Measurements from ENCODE around the gene MYO1B.
A peak's percentile ranks its signal among the peaks of the same experiment; 100 is the strongest.

Gene MYO1B

DNA sequence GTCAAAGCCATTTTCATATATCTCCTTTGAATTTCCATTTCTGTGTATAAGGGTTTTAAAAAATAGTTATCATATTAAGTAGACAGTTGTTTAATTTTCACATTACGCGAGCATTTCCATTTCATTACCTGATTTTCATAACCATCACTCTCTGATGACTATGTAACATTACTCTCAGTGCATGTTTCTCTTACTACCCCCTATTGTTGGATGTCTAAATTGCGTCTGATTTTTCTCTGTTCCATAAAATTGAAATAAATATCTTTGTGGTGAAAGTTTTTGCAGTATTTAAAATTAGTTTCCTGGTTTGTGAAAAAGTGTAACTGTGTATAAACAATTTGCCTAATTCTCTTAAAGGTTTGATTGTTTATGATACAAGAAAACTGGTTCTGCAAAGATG is 123.8 kb downstream of the MYO1B start:
- DNase-seq = peak; percentile 4

DNA sequence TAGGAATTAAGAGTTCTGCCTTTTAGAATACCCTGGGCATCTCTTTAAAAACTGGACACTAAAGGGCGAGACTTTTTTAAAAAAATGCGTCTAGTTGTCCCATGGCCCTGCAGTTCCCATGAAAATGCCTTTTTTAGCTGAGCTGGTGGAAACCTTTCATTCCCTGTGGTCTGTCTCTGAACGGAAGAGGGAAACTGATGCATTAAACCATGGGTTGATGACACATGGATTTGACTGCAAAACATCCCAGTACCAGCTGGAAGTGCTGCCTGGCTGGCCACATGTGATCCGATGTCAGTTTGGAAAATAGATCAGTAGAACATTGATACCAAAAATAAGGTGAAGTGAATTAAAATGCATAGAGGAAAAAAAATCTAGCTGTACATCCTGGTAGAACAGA is 129.2 kb downstream of the MYO1B start:
- DNase-seq = no peak

GRCh38 chr2:191374939-191375338 is 129.7 kb downstream of the MYO1B start:
- no peak for DNase-seq

DNA sequence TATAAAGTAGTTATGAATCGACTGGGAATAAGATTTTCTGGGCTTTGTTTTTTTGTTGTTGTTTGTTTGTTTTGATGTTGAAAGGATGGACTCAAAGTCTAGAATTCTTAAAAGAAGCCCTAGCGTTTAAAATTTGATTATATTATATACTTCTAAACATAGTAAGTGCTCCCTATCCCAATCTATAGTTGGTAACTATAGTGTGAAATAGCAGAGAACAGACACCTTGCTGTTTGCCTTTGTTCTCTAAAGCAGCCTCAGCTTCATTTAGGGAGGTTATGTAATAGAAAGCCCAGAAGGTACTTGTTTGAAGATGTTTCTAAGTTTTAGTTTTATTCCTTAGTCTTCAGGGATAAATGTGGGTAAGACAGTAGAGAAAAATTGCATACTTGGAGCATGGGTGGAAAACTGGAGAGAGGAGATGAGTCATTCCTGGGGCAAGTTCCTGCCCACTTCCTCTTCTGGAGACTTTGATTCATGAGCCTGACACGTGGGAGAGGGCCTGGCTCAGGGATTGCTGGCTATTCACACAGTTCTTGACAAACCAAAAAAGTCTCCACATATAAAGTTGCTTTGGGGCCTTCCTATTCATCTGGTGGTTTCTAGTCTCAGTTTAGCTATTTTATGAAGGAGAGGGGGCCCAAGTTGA is 131.9 kb downstream of the MYO1B start:
- peak; percentile 45 for DNase-seq

- no peak for DNase-seq
Measured at GRCh38 chr2:191379375-191379774, 134.2 kb downstream of the MYO1B start.

GRCh38 chr2:191382801-191383200 is 137.6 kb downstream of the MYO1B start:
- no peak for DNase-seq

DNA sequence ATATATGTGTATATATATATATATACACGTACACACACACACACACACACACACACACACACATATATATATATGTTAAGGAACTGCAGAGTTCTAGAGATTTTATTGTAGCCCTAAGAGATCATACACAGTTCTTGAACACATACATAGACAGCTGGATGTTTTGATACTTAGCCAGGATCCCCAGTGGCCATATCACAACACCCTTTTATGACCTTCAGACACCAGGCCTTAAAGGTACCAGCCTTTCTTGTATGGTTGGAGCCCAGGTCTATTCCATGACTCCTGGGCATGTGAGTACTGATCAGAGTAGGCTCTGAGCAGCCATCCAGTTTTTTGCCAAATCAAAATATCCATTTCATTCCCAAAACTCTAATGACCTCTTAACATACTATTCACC is 138.3 kb downstream of the MYO1B start:
- no peak for DNase-seq

GRCh38 chr2:191384829-191385228 is 139.6 kb downstream of the MYO1B start:
- DNase-seq = no peak

GRCh38 chr2:191385416-191386160 is 140.4 kb downstream of the MYO1B start:
- DNase-seq = peak; percentile 15

DNA sequence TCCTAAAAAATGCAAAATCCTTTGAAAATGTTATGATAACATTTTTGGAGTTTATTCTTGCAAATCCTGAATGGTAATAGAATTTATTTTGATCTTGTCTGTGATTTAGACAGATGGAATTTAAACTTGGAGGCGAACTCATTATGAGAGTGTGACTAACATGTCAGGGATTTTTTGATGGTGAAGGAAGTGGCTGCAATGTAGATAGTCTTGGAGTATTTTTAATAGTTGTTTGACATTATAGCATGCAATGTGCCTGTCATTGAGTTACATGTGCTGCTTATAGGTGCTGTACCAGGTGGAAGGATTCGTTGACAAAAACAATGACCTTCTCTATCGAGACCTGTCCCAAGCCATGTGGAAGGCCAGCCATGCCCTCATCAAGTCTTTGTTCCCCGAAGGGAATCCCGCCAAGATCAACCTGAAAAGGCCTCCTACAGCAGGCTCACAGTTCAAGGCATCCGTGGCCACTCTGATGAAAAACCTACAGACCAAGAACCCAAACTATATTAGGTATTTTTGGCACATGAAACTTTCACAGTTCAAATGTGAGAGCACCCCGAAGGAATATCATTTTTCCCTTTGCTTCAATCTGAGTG is 141.8 kb downstream of the MYO1B start:
- DNase-seq = peak; percentile 9

GRCh38 chr2:191389288-191389687 is 144.1 kb downstream of the MYO1B start:
- no peak for DNase-seq

- DNase-seq = no peak
Measured at GRCh38 chr2:191391171-191391570, 146.0 kb downstream of the MYO1B start.

- no peak for DNase-seq
Measured at GRCh38 chr2:191394043-191394442, 148.8 kb downstream of the MYO1B start.

DNA sequence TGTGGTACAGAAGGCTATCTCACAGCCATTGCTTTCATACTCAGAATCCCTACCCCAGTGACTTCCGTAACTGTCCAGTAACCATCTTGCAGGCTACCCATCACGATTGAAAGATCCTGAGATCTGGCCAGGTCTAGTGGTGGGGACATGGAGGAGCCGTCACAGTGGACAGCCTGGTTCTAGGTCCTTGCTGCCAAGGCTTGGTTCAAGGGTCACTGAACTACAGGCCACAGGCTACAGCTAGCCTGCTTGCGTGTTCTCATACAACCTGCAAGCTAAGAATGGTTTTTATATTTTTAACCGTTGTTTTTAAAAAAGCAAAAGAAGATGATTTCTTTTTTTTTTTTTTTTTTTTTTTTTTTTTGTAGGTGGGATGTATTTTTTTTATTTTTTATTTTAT is 151.6 kb downstream of the MYO1B start:
- DNase-seq = no peak

DNA sequence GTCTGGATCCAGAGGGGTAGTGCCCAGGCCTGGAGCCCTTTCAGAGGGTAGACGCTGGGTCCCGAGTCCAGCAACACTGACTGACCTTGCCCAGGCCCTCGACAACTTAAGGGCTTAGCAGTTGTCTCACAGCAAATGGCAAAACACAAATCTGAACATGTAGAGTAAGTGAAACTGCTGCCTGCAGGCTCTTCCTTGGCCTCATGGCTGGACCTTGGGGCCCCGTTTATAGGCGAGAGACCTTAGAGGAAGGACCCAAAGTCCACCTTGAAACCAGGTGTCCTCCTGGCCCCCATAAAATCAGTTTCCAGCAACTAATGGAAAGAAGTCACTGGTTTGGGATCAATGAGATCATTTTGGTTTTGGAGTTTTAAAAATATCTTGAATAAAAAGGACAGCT is 154.4 kb downstream of the MYO1B start:
- DNase-seq = no peak

DNA sequence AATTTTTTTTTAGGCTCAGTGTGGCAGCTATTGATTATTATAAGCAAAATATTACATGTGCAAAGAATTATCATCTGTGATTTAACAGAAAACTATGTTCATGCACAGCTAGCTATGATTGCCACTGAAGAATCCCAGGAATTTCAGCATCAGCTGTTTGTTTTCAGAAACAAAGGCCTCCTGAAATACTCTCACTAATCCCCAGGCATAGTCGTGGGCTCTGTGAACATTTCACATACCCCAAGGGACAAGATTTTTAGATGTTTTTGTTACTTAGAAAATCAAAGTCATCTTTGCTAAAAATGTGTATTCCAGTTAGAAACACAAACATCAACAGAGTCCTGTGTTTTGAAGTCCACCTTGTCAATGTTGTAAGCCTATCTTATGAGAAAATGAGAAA is 156.1 kb downstream of the MYO1B start:
- DNase-seq = no peak

DNA sequence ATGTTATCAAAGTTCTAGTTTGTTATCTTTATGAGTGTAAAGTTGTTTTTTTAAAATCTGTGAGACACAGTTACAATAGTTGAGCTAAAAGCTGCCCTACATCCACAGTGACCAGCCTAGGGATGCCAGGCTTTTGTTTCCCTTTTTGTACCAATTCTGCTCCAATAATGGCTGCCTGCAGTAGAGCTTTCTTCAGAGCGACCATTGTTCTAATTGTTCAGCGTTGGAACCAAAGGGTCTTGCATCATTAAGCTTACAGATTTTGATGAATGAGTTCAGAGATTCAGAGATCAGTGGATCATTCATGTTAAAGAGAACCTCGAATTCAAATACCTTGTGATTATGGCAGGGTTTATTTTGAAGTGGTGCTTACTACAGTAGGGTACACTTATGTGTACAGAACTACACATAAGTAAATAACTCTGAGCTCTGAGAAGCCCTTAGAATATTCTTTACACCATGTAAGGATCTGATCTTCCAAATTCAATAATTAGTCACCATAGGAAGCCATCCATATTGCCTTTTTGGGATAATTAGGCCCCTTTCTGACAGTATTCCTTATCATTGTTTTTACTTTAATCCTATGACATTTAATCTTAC is 157.9 kb downstream of the MYO1B start:
- no peak for DNase-seq

DNA sequence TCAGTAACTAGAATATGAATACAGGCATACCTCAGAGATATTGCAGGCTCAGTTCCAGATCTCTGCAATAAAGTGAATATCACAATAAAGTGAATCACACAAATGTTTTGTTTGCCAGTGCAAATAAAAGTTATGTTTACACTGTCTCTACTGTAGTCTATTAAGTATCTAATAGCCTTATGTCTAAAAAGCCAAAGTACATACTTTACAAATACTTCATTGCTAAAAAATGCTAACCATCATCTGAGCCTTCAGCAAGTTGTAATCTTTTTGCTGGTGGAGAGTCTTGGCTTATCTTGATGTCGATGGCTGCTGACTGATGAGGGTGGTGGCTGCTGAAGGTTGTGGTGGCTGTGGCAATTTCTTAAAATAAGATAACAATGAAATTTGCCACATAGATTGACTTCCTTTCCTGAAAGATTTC is 159.4 kb downstream of the MYO1B start:
- DNase-seq = no peak

GRCh38 chr2:191405546-191405945 is 160.3 kb downstream of the MYO1B start:
- no peak for DNase-seq

DNA sequence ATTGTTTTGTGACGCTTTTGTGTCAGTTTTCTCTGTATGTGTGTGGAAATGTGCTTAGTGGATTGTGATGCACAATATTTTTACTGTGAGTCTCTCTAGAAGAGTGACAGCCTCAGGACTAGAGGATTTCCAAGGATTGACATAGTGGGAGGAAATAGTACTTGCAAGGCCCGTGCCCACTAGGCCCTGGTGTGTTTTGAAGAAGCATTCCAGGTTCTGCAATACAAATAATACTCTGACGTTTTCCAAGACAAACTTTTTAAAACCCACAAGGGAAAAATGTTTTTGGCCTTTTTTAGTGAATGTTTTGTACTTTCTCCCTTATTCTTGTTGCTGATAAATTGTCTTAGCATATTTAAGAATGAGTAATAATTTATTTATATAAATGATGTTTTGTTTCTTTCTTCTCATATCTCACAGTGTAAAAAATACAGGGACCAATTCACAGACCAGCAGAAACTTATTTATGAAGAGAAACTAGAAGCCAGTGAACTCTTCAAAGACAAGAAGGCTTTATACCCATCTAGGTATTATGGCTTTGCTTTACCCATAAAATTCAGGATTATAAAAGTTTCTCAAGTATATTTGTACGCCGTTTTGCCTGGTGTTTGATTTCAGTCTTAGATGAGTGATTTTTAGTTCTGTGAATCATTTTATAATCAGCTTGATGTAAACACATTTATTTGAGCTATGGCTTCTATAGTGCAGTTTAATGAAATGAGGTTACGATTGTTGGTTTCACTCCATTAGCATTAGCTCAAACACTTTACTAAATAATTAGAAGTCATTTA is 165.6 kb downstream of the MYO1B start:
- DNase-seq = no peak

GRCh38 chr2:191411472-191411871 is 166.3 kb downstream of the MYO1B start:
- DNase-seq = no peak

GRCh38 chr2:191412353-191412752 is 167.1 kb downstream of the MYO1B start:
- DNase-seq = no peak

- no peak for DNase-seq
Measured at GRCh38 chr2:191415101-191415500, 169.9 kb downstream of the MYO1B start.

Measured in activated CD4-positive, alpha-beta T cell treated with anti-CD3 and anti-CD28 coated beads, Interleukin-10, Interleukin-2, amounts not matched to agents 100 ng/mL and 50 ng/mL, durations not matched to agents 16 hours and 8 hours (primary cell).